Mesendoderm (in vitro differentiated cells): ENCODE data around the gene RBCK1.
A peak's percentile ranks its signal among the peaks of the same experiment; 100 is the strongest.

Experiments used
- DNase-seq: peaks from one replicate; pipeline ENCODE4 v3.0.0; 2013
- H2AK5ac ChIP-seq: 2 replicates; pipeline ENCODE4 v1.6.1; 2013; ENCODE audit warnings: low read length, inconsistent platforms
- H2BK120ac ChIP-seq: 2 replicates; pipeline ENCODE4 v1.6.1; 2013; ENCODE audit warnings: low read depth, mild to moderate bottlenecking, low read length, moderate library complexity, mixed read lengths
- H2BK15ac ChIP-seq: replicated peaks from 2 replicates; pipeline ENCODE4 v1.6.1; 2013; ENCODE audit warnings: low read depth, mild to moderate bottlenecking, moderate library complexity
- H2BK5ac ChIP-seq: 2 replicates; pipeline ENCODE4 v1.6.1; 2013; ENCODE audit warnings: low read length, inconsistent platforms
- H3K18ac ChIP-seq: 2 replicates; pipeline ENCODE4 v1.6.1; 2013; ENCODE audit warnings: mild to moderate bottlenecking, low read length, mixed read lengths
- H3K23ac ChIP-seq: one replicate; pipeline ENCODE4 v1.6.1; 2013; ENCODE audit warnings: low read length
- H3K27ac ChIP-seq: 2 replicates; pipeline ENCODE4 v1.5.1; 2013; ENCODE audit warnings: low read depth, mild to moderate bottlenecking, inconsistent platforms, low read length, moderate library complexity
- H3K27me3 ChIP-seq: 2 replicates; pipeline ENCODE4 v1.6.1; 2013; ENCODE audit warnings: low read length, control low read depth, mild to moderate bottlenecking, inconsistent platforms; ENCODE audit not compliant: insufficient read depth, poor library complexity
- H3K36me3 ChIP-seq: 2 replicates; pipeline ENCODE4 v1.6.1; 2013; ENCODE audit warnings: low read length, inconsistent platforms; ENCODE audit not compliant: control insufficient read depth, insufficient read depth
- H3K4ac ChIP-seq: one replicate; pipeline ENCODE4 v1.6.1; 2013; ENCODE audit warnings: low read depth, mild to moderate bottlenecking, low read length, moderate library complexity
- H3K4me1 ChIP-seq: 2 replicates; pipeline ENCODE4 v1.6.1; 2013; ENCODE audit warnings: low read depth, low read length, inconsistent platforms; ENCODE audit not compliant: control insufficient read depth
- H3K4me2 ChIP-seq: 2 replicates; pipeline ENCODE4 v1.6.1; 2013; ENCODE audit warnings: low read length
- H3K4me3 ChIP-seq: 2 replicates; pipeline ENCODE4 v1.5.1; 2013; ENCODE audit warnings: mild to moderate bottlenecking, low read length
- H3K56ac ChIP-seq: one replicate; pipeline ENCODE4 v1.6.1; 2013; ENCODE audit warnings: low read length
- H3K79me1 ChIP-seq: 2 replicates; pipeline ENCODE4 v1.6.1; 2013; ENCODE audit warnings: low read length, inconsistent platforms
- H3K79me2 ChIP-seq: 2 replicates; pipeline ENCODE4 v1.6.1; 2013; ENCODE audit warnings: mild to moderate bottlenecking, low read length; ENCODE audit not compliant: control insufficient read depth, insufficient read depth
- H3K9ac ChIP-seq: 2 replicates; pipeline ENCODE4 v1.6.1; 2013; ENCODE audit warnings: low read length, inconsistent platforms
- H4K5ac ChIP-seq: one replicate; pipeline ENCODE4 v1.6.1; 2013; ENCODE audit warnings: low read length
- H4K8ac ChIP-seq: one replicate; pipeline ENCODE4 v1.6.1; 2013; ENCODE audit warnings: low read depth, mild to moderate bottlenecking, control low read depth, low read length, moderate library complexity
- WGBS: extraction: QIAGEN DNeasy Blood & Tissue Kit; methylation state at CpG from one replicate; pipeline ENCODE4 v1.1.7; 2013; ENCODE audit warnings: low lambda C conversion rate, missing lambda C conversion rate; ENCODE audit not compliant: insufficient coverage; ENCODE audit errors: extremely low coverage; 5-methylcytosine and 5-hydroxymethylcytosine counted together

RBCK1 gene

GRCh38 chr20:408843-409696, 971 bp downstream of the RBCK1 start:
- peak; percentile 23 for DNase-seq
- peak overlapping the region; percentile 99 for H3K9ac ChIP-seq
- H2BK120ac ChIP-seq = no peak overlapping the region
- peak overlapping the region; percentile 70 for H3K18ac ChIP-seq
- no peak overlapping the region for H2BK15ac ChIP-seq
- peak overlapping the region; percentile 90 for H3K4me3 ChIP-seq
- H2BK5ac ChIP-seq = no peak overlapping the region
- H3K23ac ChIP-seq = peak overlapping the region; percentile 97
- H4K8ac ChIP-seq = no peak overlapping the region
- H3K4ac ChIP-seq = peak overlapping the region; percentile 95
- H3K4me2 ChIP-seq = peak overlapping the region; percentile 71
- peaks cover 9% of the 10 kb centered on the region for H3K79me2 ChIP-seq
- peaks cover 19% of the 10 kb centered on the region for H3K79me1 ChIP-seq
- peaks cover 3% of the 10 kb centered on the region for H3K4me1 ChIP-seq
- no peak overlapping the region for H4K5ac ChIP-seq
- no CpG with 5 or more reads among the region's 7 CpGs for WGBS
- H3K36me3 ChIP-seq = peaks cover 1% of the 10 kb centered on the region
- H3K27me3 ChIP-seq = no peaks in the 10 kb centered on the region
- H3K56ac ChIP-seq = peak overlapping the region; percentile 100
- no peak overlapping the region for H3K27ac ChIP-seq
- peak overlapping the region; percentile 61 for H2AK5ac ChIP-seq

GRCh38 chr20:409697-410559, 1.8 kb downstream of the RBCK1 start:
- H4K5ac ChIP-seq = no peak overlapping the region
- H4K8ac ChIP-seq = no peak overlapping the region
- H3K36me3 ChIP-seq = peaks cover 1% of the 10 kb centered on the region
- WGBS = no CpG with 5 or more reads among the region's 14 CpGs
- H3K56ac ChIP-seq = no peak overlapping the region
- peaks cover 19% of the 10 kb centered on the region for H3K79me1 ChIP-seq
- H3K27me3 ChIP-seq = no peaks in the 10 kb centered on the region
- no peak overlapping the region for H3K4me3 ChIP-seq
- no peak overlapping the region for H3K4ac ChIP-seq
- H3K79me2 ChIP-seq = peaks cover 9% of the 10 kb centered on the region
- no peak overlapping the region for H3K9ac ChIP-seq
- no peak overlapping the region for H3K23ac ChIP-seq
- no peak overlapping the region for H3K4me2 ChIP-seq
- no peak for DNase-seq
- no peak overlapping the region for H3K27ac ChIP-seq
- H2AK5ac ChIP-seq = no peak overlapping the region
- H2BK15ac ChIP-seq = no peak overlapping the region
- H3K4me1 ChIP-seq = peaks cover 3% of the 10 kb centered on the region
- H3K18ac ChIP-seq = no peak overlapping the region
- H2BK120ac ChIP-seq = no peak overlapping the region
- H2BK5ac ChIP-seq = no peak overlapping the region

- Histone ChIP-seq H4K8ac (no peak overlapping the region), H3K36me3 (peaks cover 1% of the 10 kb centered on the region)
These were observed 4.0 kb downstream of the RBCK1 start for GRCh38 chr20:412081-412480.

GRCh38 chr20:414161-414560, 6.1 kb downstream of the RBCK1 start:
- Histone ChIP-seq H3K27ac (no peak overlapping the region), H3K56ac (no peak overlapping the region), H4K8ac (no peak overlapping the region), H3K4me3 (no peak overlapping the region), H3K4me1 (peaks cover under 1% of the 10 kb centered on the region), H3K9ac (no peak overlapping the region), H2BK5ac (no peak overlapping the region), H2BK120ac (no peak overlapping the region), H2AK5ac (no peak overlapping the region), H3K79me1 (peaks cover 13% of the 10 kb centered on the region), H2BK15ac (no peak overlapping the region), H3K23ac (no peak overlapping the region), H3K36me3 (peaks cover 1% of the 10 kb centered on the region), H3K79me2 (peaks cover under 1% of the 10 kb centered on the region), H3K4me2 (no peak overlapping the region), H3K27me3 (no peaks in the 10 kb centered on the region), H3K4ac (no peak overlapping the region), H3K18ac (no peak overlapping the region), H4K5ac (no peak overlapping the region)
- DNase-seq = no peak
- no CpG with 5 or more reads among the region's 2 CpGs for WGBS

More at GRCh38 chr20:412081-412480, 4.0 kb downstream of the RBCK1 start:
- H3K79me1 ChIP-seq = peaks cover 19% of the 10 kb centered on the region
- H3K27me3 ChIP-seq = no peaks in the 10 kb centered on the region
- H2BK15ac ChIP-seq = no peak overlapping the region
- H3K56ac ChIP-seq = no peak overlapping the region
- no peak overlapping the region for H2BK5ac ChIP-seq
- no peak overlapping the region for H3K4ac ChIP-seq
- no peak overlapping the region for H2BK120ac ChIP-seq
- no peak overlapping the region for H4K5ac ChIP-seq
- DNase-seq = no peak
- H3K4me1 ChIP-seq = peaks cover 3% of the 10 kb centered on the region
- H3K9ac ChIP-seq = no peak overlapping the region
- H3K4me2 ChIP-seq = no peak overlapping the region
- no peak overlapping the region for H3K27ac ChIP-seq
- H3K18ac ChIP-seq = no peak overlapping the region
- whole genome bisulfite sequencing = no CpG with 5 or more reads among the region's 3 CpGs
- H3K23ac ChIP-seq = no peak overlapping the region
- no peak overlapping the region for H3K4me3 ChIP-seq
- H2AK5ac ChIP-seq = no peak overlapping the region
- peaks cover 9% of the 10 kb centered on the region for H3K79me2 ChIP-seq

- no peak overlapping the region for H4K5ac ChIP-seq
- no peaks in the 10 kb centered on the region for H3K4me1 ChIP-seq
- no peak overlapping the region for H4K8ac ChIP-seq
- no peak overlapping the region for H3K4me3 ChIP-seq
- no peak overlapping the region for H3K9ac ChIP-seq
- H2BK5ac ChIP-seq = no peak overlapping the region
- H2AK5ac ChIP-seq = no peak overlapping the region
- no peak overlapping the region for H3K18ac ChIP-seq
- peaks cover 3% of the 10 kb centered on the region for H3K79me1 ChIP-seq
- no peak overlapping the region for H3K27ac ChIP-seq
- H3K4me2 ChIP-seq = no peak overlapping the region
- H3K27me3 ChIP-seq = no peaks in the 10 kb centered on the region
- H3K4ac ChIP-seq = no peak overlapping the region
- no CpG with 5 or more reads among the region's 13 CpGs for WGBS
- peaks cover 3% of the 10 kb centered on the region for H3K36me3 ChIP-seq
- no peak overlapping the region for H2BK120ac ChIP-seq
- DNase-seq = no peak
- H2BK15ac ChIP-seq = no peak overlapping the region
- peak overlapping the region; percentile 42 for H3K56ac ChIP-seq
- no peak overlapping the region for H3K23ac ChIP-seq
- no peaks in the 10 kb centered on the region for H3K79me2 ChIP-seq
These were observed 7.8 kb downstream of the RBCK1 start for GRCh38 chr20:415820-416322.
